HG03196 (cell line): ENCODE data around the gene MAP4K1.
"Not testable (repeated sequence)": the region's sequence is repeated elsewhere in the genome, so short reads cannot be mapped to it uniquely, and the experiment has no call there.

Experiments
- ATAC-seq: cut with Tn5 transposase; IDR thresholded peaks from one replicate; pipeline ENCODE4 v1.9.1; 2021; ENCODE audit not compliant: unreplicated experiment

Gene MAP4K1

DNA sequence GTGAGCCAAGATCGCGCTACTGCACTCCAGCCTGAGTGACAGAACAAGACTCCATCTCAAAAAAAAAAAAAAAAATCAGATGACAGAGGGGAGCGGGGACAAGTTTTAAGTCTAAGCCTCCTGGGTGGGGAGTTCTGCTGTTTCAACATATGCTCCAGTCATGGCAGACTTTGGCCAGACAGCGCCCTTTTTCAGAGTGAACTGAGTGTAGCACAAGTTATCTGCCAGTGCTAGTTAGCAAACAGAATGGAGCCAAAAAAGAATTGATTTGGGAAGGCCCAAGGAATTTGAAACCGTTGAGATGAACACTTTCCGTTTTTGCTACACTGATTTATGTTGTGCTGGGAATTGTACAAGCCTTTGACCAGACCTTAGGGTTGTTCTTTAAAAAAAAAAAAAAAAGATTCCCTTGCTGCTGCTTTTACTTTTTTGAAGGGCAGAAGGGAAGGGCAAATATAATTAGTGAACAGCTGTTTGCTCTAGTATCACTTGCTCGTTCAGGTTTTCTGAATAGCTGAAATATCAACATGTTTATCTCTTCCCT is 35.3 kb upstream of the MAP4K1 start:
- ATAC-seq = no peak

DNA sequence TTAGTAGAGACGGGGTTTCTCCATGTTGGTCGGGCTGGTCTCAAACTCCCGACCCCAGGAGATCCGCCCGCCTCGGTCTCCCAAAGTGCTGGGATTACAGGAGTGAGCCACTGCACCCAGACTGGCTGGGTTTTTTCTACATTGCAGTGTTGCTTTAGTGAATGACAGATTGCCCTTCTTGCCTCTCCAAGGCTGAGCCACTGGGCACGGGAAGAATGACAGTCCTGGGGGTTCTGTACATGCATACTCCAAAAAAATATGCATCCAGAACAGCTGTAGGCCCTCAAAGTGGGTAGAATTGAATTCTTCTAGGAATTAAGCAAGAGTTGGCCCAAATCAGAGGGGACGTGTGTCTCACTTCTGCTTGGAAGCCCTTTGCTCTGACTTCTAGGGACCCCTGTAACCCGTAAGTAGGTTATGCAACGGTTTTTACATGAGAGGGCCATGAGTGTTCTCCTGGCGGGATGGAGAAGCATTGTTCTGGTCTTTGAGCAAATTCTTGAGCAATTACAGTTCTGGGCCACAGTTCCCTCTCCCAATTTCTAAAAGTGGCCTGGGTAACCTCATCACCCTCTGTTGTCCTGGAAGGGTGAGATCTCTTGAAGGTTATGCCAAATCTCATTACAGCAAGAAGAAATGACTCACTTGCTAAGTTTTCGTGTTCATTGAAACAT is 33.3 kb upstream of the MAP4K1 start:
- no peak for ATAC-seq

DNA sequence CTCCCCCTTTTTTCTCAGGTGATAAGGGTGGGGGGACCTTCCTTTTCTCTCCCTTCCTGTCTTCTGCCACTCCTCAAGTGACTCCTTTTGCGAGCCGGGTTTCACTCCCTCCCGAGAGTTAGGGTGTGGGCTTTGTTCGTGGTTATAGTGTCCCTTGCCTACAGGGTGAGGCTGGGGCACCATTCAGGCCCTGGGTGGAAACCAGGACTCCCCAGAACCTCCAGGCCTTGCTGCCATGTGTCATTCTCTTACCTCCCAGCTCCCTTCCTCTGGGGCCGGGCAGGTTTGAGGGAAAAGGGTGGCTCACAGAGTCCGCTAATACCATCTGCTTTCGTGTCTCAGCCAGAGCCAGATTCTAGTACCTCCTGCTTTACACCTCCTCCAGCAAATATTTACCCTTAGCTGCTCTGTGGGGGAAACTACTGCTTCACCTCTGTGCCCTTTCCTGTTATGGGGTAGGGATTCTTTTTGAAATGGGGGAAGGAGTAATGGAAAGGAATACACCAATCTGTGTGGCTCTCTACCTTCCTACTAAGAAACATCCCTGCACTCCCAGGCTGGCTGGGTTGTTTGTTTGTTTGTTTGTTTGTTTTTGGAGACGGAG is 32.5 kb upstream of the MAP4K1 start:
- no peak for ATAC-seq

- no peak for ATAC-seq
These were observed 31.8 kb upstream of the MAP4K1 start for GRCh38 chr19:38649305-38650171.

DNA sequence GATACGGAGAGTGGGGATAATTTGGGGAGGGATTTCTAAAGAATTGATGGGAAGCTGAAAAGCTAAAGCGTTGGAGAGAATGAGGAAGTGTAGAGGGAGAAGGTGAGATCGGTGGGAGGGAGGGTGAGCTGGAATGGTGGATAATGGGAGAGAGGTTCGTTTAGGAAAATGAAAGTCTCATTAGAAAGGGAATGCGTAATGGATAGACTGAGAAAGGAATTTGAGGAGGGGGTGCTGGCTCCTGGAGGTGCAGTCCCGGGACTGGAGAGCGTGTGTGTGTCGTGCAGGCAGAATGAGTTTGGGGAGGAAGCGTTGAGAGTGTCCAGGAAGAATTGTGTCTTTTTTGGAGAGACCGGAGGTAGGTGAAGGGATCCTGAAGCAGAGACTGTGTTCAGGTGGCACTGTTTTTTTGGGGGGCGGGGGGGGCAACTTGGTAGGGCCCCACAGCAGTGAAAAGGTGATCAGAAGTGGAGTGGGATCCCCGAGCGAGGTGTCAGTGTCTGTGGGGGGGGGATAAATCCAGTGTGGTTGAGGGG is 31.1 kb upstream of the MAP4K1 start:
- ATAC-seq = no peak

- no peak for ATAC-seq
These were observed 30.4 kb upstream of the MAP4K1 start for GRCh38 chr19:38647966-38648768.

GRCh38 chr19:38647368-38647965 is 29.7 kb upstream of the MAP4K1 start, which contains the start of gene ACTN4:
ACTN4 (plus strand) TSS chr19:38647649; CDS start chr19:38647746, 97 bp downstream.
- peak; percentile 87 for ATAC-seq

- no peak for ATAC-seq
These were observed 27.0 kb upstream of the MAP4K1 start for GRCh38 chr19:38644719-38645118.

- no peak for ATAC-seq
These were observed 24.4 kb upstream of the MAP4K1 start for GRCh38 chr19:38642176-38642575.

DNA sequence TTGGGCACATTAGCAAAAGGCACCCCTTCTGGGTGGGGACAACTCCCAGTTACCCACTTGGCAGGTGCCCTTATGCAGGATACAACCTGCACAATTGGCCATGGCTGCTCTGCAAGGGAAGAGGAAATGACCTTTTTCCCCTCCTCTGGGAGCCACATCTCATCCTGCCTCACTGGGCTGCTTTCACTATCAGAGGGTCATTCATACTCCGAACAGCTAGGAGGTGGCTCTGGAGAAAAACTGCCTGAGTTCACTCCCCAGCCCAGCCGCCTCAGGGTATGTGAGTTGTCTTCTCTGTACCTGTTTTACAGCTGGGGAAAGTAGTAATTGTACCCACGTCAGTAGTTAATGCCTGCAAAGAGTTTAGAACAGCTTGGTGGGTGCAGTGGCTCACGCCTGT is 22.6 kb upstream of the MAP4K1 start:
- no peak for ATAC-seq

- no peak for ATAC-seq
These were observed 21.9 kb upstream of the MAP4K1 start for GRCh38 chr19:38639679-38640078.

DNA sequence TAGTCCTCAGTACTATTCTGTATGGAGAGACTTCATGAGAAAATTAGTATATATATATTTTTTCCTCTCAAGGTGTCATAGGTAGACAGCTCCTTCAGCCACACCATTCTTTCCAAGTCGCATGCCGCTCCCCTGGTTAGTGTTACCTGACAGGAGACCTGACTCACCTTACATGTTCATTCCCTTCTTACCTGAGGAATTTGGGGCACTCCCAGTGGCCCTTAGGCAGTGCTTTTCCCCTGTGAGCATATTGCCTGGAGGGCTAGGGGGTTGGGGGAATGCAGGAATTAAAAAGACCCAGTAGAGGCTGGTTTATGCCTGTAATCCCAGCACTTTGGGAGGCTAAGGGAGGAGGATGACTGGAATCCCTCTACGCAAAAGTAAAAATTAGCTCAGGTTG is 20.7 kb upstream of the MAP4K1 start:
- ATAC-seq = no peak

- ATAC-seq = no peak
These were observed 18.0 kb upstream of the MAP4K1 start for GRCh38 chr19:38635483-38636399.

DNA sequence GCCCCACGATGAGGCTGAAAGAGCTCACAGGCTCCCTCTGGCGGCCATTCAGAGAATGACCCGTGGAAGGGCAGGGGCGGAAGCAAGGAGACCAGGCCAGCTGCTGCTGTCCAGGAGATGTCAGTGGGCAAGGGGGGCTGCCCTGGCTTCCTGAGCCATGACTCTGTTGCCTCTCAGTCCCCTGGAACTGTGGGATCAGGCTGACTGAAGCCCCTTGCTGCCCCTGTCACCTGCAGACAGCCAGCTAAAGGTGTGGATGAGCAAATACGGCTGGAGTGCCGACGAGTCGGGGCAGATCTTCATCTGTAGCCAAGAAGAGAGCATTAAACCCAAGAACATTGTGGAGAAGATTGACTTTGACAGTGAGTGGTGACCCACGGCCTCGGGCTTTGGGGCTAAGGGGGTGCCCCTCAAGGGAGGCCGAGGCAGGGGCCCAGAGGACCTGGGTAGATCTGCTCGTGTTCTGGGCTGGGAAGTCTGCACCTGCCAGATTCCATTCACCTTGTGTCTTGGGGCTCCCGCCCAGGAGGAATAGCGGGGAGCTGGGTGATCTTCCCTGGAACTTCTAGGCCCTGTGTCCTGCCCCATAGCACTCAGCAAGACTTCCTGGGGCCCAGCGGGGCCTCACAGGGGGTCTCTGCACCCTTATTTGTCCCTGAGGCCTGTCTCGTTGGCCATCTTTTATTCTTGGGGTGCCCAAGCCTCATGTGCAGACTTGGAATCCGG is 17.2 kb upstream of the MAP4K1 start:
- no peak for ATAC-seq

GRCh38 chr19:38632476-38633213 is 14.9 kb upstream of the MAP4K1 start:
- no peak for ATAC-seq

DNA sequence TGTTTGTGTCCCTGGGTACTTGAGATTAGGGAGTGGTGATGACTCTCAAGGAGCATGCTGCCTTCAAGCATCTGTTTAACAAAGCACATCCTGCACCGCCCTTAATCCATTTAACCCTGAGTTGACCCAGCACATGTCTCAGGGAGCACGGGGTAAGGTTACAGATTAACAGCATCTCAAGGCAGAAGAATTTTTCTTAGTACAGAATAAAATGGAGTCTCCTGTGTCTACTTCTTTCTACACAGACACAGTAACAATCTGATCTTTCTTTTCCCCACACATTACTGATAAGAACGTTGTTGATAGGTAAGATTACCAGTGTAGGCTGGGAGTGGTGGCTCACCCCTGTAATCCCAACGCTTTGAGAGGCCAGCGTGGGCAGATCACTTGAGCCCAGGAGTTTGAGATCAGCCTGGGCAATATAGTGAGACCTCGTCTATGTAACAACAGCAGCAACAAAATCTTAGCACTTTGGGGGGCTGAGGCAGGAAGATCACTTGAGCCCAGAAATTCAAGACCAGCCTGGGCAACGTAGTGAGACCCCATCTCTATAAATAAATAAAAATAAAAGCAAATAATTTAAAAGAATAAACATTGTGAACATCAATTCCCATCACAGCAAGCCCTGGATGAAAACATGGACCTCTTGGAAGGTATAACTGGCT is 14.2 kb upstream of the MAP4K1 start:
- ATAC-seq = not testable (repeated sequence)

DNA sequence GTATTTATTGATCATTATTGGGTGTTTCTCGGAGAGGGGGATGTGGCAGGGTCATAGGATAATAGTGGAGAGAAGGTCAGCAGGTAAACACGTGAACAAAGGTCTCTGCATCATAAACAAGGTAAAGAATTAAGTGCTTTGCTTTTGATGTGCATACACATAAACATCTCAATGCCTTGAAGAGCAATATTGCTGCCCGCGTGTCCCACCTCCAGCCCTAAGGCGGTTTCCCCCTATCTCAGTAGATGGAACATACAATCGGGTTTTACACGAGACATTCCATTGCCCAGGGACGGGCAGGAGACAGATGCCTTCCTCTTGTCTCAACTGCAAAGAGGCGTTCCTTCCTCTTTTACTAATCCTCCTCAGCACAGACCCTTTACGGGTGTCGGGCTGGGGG is 13.5 kb upstream of the MAP4K1 start:
- not testable (repeated sequence) for ATAC-seq
